Stimulated activated CD8-positive, alpha-beta memory T cell treated with anti-CD3 and anti-CD28 coated beads, Interleukin-7, amount 100 ng/mL, for 48 hours (primary cell): ENCODE data around the gene RSPH6A.
A peak's percentile ranks its signal among the peaks of the same experiment; 100 is the strongest.

Experiments
- DNase-seq, 2 donors: peaks; one replicate each; pipeline ENCODE4 v3.0.0-alpha.2; 2020; ENCODE audit warnings: low read depth in 1 of 2; ENCODE audit errors: extremely low read depth in 1 of 2

The RSPH6A gene

DNA sequence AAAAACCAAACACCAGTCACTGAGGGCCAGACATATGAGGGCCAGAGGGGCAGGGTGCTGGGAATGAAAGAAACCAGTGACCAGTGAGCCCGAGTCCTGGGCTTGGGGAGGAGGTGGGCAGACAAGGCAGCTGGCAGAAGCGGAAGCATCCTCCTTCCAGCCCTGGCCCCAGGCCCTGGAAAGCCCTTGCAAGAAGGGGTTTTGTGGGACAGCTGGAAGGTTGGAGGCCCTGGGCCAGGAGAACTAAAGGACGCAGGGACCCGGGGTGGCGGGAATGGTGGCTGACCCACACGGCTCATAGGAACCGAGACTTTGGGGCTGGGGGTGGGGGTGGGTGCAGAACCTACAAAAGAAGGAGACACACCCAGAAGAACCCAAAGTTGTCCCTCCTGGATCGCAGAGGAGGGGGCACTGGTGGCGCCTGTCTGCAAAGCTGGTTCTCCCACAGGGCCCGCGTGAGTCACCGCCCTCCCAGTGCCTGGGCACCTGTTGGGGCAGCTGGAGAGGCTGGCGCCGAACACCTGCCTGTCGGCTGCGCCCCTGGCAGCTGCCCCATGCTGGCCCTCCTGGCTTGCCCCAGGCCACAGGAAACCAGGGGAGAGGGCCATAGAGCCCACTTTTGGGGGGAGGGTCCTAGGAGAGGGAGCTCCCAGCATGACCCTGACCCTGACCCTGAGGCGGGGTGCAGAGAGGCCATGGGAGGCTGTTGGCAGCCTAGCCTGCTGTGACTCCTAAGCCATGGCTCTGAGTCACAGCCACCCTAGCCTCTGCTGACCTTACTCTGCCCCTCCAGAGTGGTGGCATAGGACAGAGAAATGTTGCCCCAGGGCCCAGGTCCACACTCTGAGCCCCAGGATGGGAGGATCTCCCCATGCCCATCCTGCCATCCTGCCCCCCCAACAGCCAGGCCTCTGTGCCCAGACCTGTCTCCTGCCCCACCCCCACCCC lies 33.6 kb downstream of the RSPH6A start:
- no peak for DNase-seq

DNA sequence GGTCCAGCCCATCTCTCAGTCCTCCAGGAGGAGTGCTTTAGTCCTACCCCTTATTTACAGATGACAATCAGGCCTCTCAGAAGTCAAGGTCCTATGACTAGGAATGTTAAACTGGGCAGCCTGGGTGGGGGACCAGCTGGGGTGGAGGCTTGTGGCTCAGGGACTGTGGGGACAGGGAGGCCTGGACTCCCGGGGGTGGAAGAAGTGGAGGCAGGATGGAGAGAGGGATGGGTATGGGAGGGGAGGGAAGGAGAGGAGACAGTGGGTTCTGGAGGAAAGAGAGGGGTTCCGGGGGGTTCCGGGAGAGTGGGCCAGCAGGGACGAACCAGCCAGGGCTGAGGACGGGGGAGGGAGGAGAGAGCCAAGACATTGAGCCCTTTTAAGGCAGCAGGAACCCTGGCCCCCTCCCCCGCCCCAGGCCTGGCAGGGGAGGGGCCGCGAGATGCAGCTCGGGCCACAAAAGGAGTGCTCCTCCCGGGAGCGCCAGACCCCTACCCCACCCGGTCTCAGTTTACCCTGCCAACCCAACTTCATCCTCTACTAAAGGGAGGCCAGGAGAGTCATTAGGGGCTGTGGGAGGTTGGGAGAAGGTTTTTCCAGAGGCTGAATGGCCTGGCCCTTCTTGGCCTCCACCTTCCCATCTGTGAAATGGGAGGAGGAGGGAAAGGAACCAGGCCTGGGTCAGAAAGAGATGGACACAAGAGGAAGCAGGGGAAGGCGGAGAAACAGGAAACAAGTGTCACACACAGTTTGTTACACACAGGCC lies 34.5 kb downstream of the RSPH6A start:
- DNase-seq, result no peak

DNA sequence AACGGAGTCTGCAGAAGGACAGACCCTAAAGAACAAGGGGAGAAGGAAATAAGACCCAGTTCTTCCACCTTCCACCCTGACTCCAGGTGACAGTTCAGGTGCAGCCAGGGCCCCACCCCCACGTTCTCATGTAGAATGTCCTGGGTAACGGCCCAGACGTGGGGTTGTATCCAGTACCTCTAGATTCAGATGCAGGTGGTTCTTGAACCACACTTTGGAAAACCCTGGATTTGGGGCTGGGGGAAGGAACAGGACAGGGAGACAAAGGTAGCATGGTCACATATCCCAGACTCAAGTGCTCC lies 35.0 kb downstream of the RSPH6A start:
- no peak for DNase-seq

DNA sequence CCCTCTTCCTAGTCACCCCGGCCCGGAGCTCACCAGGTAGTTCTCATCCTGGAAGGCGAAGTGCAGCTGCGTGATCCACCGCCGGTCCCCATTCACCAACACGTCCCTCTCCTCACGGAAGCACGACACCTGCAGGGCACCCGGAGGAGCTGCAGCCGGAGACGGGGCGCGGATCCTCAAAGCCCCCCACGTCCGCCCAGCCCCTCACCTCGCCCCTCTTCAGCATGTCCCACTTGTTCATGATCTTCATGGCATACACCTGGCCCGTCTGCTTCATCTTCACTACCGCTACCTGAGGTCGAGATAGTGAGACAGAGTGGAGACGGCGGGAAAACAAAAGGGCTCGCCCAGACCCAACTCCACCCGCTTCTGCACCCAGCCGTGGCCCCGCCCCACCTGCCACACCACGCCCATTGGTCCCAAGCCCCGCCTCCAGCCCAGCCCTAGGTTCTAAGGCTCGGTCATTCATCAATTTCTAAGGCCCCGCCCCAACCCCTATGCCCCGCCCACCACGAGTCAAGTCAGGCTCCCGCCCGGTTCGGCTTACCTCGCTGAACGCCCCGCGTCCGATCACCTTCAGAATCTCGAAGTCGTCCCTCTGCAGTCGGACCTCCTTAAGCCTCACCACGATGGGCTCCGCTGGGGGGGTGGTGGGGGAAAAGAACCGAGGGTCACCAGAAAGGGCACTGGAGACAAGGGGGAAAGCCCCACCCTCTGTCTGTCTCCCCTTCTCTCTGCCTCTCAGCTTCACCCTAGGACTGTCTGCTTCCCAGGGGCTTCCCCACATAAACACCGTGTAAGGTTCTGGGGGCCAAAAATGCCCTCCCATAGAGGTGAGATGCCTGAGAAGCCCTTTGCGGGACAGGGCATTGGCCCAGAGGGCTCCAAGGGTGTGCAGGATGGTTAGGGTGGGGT lies 35.6 kb downstream of the RSPH6A start:
- DNase-seq, result peak; percentile 84 to 88

DNA sequence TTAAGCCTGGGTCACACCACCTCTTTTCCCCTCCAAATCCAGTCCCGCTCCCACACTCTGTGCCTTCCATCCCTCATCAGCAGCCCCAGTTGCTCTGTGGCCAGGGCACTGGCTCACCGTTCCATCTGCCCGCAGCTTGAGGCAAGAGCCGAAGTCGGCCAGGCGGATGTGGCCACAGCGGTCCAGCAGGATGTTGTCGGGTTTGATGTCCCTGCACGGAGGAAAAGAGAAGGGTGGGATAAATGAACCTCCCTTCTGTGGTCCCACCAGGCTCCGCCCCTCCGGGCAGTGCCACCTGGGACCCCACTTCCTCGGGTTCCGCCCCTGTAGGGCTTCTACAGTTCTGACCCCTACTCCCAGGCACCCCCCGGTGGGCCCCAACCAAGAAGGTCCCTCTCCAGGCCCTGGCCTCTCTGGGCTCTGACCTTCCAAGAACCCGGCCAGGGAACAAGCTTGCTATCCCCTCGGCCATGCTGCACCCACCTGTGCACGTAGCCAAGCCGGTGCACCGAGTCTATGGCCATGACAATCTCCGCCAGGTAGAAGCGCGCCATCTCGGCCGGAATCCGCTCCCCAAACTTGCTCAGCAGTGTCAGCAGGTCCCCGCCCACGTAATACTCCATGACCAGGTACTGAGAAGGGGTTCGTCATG lies 37.0 kb downstream of the RSPH6A start:
- no peak for DNase-seq

DNA sequence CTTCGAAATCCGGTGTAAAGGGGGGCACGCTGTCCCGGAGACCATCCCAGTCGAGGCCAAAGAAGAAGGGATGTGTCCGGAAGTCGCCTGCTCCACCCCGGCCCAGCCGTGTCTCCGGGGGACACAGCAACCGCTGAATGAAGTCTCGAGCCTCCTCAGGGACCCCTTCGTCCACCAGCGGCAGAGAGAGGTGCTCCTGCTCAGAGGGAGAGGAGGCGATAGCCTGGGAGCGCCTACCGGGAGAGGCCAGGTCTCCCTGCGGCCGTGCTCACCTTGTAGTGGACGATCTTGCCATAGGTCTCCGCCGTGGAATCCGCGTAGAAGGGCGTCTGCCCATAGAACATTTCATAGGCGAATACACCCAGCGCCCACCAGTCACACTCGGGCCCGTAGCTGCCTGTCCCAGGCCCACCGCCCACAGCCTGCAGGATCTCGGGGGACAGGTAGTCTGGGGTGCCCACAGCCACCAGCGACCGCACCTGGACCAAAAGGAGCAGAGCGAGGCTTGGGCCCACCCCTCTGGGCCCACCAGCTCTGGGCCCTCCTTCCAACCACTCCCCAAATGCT lies 37.6 kb downstream of the RSPH6A start:
- DNase-seq, result no peak

DNA sequence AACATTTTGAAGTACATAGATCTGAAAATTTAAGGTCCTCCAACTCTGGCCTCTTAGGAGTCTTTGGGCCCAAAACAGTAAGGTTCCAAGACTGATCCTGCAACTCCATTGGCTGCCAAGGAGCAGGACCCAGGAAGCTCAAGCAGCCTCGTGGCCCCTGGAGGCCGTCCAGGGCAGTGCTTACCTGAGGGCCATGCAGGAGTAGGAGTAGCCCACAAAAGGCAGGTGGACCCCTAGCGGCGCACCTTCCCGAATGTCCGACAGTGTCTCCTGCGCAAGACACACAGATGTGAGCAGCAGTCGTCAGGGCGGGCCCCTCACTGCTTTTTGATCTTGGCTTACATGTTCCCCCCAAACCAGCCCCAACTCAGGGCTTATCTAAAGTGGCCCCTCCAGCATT lies 40.3 kb downstream of the RSPH6A start:
- no peak for DNase-seq

DNA sequence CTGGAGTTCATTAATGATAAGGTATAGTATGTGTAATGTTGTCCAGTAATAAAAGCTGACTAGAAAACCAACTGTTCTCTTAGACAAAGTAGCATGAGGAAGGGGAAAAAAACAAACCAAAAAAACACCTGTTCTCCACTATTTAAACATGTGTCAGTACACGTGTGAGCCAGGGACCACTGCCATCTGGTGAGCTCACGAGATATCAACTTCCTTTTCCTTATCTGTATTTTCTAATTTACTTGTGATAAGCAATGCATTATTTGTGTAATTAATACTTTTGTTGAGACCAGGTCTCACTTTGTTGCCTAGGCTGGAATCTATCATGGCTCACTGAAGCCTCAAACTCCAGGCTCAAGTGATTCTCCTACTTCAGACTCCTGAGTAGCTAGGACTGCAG lies 41.7 kb downstream of the RSPH6A start:
- no peak for DNase-seq

DNA sequence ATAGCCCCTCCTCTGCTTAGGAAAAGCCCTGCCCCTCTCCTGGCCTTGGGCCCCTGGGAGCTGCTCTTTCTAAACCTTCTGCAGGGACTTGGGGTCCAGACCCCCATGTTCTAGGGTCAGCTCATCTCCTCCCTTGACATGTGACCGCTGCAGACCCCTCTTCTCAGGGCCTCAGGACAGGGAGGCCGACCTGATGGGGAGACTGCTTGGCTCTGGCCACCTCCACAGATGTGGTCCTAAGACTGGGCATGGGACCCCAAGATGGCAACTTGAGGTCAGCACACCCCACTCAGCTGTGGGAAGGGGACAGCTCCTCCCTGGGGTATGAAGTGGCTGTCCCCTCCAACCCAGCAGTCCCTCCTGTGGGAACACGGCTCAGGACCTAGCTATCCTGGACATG lies 42.2 kb downstream of the RSPH6A start:
- no peak for DNase-seq

DNA sequence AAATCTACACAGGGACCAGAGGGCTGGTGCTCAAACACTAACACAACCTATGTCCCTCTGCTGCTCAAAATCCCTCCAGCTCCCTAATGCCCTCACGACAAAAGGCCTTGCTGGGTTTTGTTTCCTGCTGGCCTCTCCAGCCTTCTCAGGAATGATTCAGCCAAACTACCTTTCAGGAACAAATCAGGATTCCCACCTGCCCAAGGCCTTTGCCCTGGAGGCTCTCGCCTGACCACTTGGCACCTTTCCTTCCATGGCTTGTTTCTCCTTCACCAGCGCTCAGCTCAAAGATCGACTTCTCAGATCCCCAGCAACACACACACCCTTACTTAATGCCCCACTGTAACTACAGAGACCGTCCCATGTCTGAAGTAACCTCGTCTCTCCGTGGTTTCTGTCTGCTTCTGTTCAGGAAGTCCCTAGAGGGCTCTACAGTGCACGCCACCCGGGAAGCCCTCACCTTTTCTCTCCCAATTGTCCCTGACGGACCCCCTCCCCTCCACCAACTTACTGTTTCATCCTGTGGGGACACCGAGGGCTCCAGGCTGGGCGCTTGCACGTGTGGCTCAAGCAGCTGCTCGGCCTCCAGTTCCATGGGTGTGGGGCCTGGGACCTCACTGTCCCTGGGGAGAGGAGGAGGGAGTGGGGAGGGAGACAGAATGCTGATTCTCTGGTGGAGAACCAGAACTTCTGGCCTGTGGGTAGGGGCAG lies 42.8 kb downstream of the RSPH6A start:
- no peak for DNase-seq

DNA sequence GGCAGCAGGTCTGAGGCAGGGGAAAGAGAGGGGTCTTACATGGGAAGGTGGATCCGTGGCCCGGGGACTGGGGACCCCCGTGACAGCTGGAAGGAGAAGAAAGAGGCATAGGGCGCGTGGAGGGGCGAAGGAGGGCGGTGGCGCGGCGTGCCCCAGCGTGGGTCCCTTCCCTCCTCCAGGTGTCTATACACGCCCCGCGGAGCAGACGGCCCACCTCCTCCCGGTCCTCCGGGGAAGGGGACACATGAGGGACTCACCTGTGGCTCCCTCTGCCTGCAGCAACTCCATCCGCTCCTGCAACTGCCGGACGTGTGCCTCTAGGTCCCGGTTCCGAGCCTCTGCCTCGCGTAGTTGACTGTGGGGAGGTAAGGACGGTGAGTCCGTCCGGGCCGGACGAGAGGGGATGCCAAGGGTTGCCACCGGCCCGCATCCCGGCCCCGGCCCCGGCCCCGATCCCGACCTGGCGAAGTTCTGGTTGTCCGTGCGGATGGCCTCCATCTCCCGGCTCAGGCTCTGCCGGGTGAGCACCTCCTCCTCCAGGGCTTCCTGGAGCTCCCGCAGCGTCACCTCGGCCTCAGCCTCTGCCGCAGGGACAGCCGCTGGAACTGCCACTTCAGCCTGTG lies 43.7 kb downstream of the RSPH6A start:
- DNase-seq, result no peak

DNA sequence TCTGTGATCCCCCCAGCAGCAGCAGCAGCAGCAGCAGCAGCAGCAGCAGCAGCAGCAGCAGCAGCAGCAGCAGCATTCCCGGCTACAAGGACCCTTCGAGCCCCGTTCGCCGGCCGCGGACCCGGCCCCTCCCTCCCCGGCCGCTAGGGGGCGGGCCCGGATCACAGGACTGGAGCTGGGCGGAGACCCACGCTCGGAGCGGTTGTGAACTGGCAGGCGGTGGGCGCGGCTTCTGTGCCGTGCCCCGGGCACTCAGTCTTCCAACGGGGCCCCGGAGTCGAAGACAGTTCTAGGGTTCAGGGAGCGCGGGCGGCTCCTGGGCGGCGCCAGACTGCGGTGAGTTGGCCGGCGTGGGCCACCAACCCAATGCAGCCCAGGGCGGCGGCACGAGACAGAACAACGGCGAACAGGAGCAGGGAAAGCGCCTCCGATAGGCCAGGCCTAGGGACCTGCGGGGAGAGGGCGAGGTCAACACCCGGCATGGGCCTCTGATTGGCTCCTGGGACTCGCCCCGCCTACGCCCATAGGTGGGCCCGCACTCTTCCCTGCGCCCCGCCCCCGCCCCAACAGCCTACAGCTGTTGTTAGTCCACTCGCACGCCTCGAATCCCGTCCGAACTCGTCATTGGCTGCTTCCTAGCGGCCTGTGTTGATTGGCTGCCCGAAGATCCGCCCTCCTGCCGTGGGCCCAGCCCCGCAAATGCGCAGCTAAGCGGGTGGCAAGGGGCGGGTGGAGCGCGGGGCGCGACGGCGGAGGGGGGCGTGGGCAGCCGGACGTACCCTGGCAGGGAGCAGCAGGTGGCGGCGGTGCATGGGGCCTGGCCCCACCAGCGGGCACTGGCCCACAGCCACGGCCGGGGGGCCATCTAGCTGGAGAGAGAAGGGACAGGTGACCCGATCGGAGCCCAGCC lies 44.7 kb downstream of the RSPH6A start:
- DNase-seq, result peak; percentile 79 to 81

DNA sequence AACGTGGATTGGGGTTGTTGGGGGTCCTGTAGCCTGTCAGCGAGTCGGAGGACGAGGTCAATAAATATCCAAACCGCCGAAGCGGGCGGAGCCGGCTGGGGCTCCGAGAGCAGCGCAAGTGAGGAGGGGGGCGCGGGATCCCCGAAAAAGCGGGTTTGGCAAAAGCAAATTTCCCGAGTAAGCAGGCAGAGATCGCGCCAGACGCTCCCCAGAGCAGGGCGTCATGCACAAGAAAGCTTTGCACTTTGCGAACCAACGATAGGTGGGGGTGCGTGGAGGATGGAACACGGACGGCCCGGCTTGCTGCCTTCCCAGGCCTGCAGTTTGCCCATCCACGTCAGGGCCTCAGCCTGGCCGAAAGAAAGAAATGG lies 45.3 kb downstream of the RSPH6A start:
- no peak for DNase-seq

DNA sequence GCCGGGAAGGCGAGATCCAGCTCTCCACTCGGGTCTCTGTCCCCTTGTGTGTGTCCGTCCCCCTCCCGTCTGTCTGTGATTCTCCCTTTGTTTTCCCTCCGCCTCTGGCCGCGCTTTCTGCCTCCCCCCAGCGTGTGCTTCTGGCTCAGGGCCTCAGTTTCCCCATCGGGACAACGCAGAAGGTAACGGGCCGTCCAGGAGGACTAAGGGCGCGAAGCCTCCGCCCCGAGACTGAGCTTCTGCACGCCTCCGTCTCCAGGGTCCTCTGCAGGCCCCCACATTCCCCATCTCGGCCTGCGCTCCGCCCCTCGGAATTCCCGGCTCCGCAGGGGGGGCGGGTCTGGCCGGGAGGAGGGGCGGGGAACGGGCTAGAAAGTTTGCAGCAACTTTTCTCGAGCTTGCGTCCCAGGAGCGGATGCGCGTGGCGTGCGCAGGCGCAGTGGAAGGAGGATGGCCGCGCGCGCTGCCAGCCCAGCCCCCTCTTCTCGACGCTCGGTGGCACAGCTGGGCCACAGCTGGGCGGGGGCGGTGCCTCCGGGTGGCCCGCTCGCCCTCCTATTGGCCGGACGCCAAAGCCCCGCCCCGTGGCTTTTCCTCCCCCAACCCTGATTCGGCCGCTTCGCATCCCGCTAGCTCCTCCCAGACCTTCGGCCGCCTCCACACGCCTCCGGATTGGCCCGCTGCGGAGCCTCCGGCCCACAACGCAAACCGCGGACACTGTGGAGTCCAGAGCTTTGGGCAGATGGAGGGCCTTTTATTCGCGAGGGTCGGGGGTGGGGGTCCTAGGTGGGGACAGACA lies 45.9 kb downstream of the RSPH6A start, which contains the start of gene SIX5:
SIX5 (minus strand) TSS at position 269 of the 799 bp plus-strand sequence. CDS start 408 bp downstream, outside the sequence.
- DNase-seq, result peak; percentile 92 to 95

DNA sequence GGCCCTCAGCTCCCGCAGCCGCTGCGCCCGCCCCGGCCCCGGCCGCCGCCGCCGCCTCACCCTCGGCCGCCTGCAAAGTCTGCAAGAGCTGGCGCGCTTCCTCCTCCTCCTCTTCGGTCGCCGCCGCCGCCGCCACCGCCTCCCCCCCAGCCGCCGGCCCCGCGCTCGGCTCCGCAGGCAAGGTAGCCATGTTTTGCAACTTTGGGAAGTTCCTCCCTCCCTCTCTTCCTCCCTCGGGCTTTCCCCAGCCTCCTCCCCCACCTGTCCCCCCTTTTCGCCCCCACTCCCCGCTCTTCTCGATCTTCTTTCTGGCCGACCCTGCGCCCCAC lies 46.5 kb downstream of the RSPH6A start:
- DNase-seq, result no peak

DNA sequence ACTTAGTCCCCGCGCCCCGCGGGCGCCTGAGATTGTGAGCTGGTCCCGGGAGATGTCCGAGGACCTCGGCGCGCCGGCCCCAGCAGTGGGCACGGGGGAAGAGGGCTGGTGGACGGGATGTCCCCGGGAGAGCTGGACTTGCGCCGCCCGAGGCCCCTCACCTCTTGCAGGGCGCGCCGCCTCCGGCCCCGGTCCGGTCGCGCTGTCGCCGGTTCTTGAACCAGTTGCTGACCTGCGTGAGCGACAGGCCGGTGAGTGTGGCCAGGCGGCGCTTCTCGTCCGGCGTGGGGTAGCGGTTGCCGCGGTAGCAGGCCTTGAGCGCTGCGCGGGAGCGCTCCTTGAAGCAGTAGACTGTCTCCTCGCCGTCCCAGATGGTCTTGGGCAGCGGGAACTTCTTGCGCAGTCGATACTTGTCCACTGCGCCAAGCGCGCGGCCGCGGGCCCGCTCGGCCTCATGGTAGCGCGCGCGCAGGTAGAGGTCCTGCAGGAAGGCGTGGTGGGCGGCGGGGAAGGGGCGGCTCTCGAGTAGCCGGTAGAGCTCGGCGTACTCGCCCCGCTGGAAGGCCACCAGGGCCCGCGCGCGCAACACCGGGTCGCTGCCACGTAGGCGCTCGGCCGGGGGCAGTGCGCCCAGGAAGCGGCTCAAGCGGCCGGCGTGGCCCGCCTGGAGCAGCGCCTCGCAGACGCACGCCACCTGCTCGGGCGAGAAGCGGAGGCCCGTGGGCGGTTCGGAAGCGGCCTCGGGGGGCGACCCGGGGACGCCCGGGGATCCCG lies 47.0 kb downstream of the RSPH6A start:
- no peak for DNase-seq

DNA sequence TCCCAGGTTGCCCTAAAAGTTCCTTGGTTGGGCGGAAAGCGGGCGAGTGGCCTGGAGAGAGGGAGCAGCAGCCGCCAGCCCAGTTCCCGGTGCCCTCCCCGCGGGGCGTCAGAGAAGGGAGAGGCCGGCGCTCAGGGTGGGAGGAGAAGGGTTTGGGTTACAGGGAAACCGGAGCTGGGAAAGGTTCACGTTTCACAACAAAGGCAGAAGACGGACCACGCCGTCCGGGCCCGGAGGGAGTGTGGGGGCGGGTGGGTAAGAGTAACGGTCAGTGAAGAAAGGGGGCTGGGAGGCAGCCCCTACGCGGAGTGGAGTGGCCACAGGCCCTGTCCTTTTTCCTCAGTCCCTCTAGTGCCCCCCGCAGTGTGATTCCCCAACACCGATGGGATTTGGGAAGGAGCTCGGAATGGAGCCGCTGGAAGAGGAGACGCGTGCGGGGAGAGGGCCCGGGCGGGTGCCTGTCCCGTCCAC lies 47.7 kb downstream of the RSPH6A start:
- no peak for DNase-seq
